ENCODE results near the gene RAD51C. TPM values are rescaled to one million over a fixed set of nuclear protein-coding genes. Genes with fewer than 3 reads are reported as not detected.
A peak's percentile ranks its signal among the peaks of the same experiment; 100 is the strongest.

RAD51C gene
- total and polyA plus RNA-seq, 9 of the 15 experiments (the other 6 are each of a cell fraction or from before 2014, with no cell fraction given), result 93.9 to 341 (median 135) TPM

DNA sequence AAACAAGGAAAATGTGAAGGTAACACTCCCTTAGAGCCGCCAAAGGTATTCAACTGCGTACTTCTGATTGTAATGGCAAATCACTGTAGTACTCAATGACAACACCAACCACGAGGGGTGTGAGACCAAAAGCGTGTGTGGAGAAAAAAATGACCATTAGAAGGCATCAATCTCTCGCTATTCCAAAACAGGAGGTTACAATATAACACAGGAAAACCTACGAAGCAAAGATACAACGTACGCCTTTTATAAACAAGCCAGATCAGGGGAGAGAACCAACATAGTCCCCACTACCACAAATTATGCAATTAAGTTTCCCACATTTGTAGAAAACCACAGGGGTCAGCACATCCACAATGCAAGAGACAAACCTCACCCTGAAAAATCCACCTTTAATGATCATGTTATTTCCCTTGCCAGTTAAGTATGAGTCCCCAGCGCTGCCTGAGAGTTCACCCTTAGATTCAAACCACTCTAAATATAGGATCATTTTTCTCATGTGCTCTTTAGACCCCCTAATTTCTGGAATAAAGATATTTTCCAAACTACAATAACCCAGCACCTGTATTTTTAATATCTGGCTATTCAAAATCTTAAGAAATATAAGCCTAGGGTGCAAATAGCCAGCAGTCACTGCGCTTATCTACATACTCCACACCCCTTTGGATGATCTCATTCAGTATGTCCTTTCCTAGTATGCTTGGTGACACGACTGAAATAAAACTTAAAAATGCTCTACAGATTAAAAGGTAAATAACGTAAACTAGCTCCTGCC lies 13.0 kb upstream of the RAD51C start (continued):
- TF ChIP-seq, protein P1, sequence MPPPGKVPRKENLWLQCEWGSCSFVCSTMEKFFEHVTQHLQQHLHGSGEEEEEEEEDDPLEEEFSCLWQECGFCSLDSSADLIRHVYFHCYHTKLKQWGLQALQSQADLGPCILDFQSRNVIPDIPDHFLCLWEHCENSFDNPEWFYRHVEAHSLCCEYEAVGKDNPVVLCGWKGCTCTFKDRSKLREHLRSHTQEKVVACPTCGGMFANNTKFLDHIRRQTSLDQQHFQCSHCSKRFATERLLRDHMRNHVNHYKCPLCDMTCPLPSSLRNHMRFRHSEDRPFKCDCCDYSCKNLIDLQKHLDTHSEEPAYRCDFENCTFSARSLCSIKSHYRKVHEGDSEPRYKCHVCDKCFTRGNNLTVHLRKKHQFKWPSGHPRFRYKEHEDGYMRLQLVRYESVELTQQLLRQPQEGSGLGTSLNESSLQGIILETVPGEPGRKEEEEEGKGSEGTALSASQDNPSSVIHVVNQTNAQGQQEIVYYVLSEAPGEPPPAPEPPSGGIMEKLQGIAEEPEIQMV (tag; conservative IDR thresholded peaks at IDR 0.05; ENCODE audit: low read depth), result no peak
- TF ChIP-seq, protein P2, sequence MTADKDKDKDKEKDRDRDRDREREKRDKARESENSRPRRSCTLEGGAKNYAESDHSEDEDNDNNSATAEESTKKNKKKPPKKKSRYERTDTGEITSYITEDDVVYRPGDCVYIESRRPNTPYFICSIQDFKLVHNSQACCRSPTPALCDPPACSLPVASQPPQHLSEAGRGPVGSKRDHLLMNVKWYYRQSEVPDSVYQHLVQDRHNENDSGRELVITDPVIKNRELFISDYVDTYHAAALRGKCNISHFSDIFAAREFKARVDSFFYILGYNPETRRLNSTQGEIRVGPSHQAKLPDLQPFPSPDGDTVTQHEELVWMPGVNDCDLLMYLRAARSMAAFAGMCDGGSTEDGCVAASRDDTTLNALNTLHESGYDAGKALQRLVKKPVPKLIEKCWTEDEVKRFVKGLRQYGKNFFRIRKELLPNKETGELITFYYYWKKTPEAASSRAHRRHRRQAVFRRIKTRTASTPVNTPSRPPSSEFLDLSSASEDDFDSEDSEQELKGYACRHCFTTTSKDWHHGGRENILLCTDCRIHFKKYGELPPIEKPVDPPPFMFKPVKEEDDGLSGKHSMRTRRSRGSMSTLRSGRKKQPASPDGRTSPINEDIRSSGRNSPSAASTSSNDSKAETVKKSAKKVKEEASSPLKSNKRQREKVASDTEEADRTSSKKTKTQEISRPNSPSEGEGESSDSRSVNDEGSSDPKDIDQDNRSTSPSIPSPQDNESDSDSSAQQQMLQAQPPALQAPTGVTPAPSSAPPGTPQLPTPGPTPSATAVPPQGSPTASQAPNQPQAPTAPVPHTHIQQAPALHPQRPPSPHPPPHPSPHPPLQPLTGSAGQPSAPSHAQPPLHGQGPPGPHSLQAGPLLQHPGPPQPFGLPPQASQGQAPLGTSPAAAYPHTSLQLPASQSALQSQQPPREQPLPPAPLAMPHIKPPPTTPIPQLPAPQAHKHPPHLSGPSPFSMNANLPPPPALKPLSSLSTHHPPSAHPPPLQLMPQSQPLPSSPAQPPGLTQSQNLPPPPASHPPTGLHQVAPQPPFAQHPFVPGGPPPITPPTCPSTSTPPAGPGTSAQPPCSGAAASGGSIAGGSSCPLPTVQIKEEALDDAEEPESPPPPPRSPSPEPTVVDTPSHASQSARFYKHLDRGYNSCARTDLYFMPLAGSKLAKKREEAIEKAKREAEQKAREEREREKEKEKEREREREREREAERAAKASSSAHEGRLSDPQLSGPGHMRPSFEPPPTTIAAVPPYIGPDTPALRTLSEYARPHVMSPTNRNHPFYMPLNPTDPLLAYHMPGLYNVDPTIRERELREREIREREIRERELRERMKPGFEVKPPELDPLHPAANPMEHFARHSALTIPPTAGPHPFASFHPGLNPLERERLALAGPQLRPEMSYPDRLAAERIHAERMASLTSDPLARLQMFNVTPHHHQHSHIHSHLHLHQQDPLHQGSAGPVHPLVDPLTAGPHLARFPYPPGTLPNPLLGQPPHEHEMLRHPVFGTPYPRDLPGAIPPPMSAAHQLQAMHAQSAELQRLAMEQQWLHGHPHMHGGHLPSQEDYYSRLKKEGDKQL (CRISPR knock-in tag; IDR thresholded peaks at IDR 0.05; ENCODE audit: borderline replicate concordance), result no peak
- TF ChIP-seq, protein P3, sequence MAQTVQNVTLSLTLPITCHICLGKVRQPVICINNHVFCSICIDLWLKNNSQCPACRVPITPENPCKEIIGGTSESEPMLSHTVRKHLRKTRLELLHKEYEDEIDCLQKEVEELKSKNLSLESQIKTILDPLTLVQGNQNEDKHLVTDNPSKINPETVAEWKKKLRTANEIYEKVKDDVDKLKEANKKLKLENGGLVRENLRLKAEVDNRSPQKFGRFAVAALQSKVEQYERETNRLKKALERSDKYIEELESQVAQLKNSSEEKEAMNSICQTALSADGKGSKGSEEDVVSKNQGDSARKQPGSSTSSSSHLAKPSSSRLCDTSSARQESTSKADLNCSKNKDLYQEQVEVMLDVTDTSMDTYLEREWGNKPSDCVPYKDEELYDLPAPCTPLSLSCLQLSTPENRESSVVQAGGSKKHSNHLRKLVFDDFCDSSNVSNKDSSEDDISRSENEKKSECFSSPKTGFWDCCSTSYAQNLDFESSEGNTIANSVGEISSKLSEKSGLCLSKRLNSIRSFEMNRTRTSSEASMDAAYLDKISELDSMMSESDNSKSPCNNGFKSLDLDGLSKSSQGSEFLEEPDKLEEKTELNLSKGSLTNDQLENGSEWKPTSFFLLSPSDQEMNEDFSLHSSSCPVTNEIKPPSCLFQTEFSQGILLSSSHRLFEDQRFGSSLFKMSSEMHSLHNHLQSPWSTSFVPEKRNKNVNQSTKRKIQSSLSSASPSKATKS (CRISPR knock-in tag; IDR thresholded peaks at IDR 0.05), result peak; percentile 98
- TF ChIP-seq MYBL2 (IDR thresholded peaks at IDR 0.05; ENCODE audit: low read depth), result 0 out of 2 replicates have a peak, but pooled peaks have one; percentile 16
- TF ChIP-seq MYBL2 (CRISPR knock-in tag; IDR thresholded peaks at IDR 0.05; ENCODE audit: borderline replicate concordance), result no peak
- TF ChIP-seq RBM14 (IDR thresholded peaks at IDR 0.05; ENCODE audit: borderline replicate concordance, insufficient read depth, low read depth, low read length), result peak; percentile 88; the same call in 1 of the 2 replicates
- no peak for TF ChIP-seq C11orf30 (IDR thresholded peaks at IDR 0.05; ENCODE audit: low read depth)
- TF ChIP-seq MCM2 (IDR thresholded peaks at IDR 0.05; ENCODE audit: low read depth), result no peak
- TF ChIP-seq FOXJ2 (tag; IDR thresholded peaks at IDR 0.05), result peak; percentile 54; the same call in 1 of the 2 replicates
- TF ChIP-seq ETV6 (IDR thresholded peaks at IDR 0.05; ENCODE audit: borderline replicate concordance in 1 of 2, low read depth in 2 of 2, low read length in 1 of 2), result peak; percentile 22 to 91; a peak in 3 of 4 replicates
- TF ChIP-seq ETV6 (CRISPR knock-in tag; IDR thresholded peaks at IDR 0.05; ENCODE audit: borderline replicate concordance), result peak; percentile 89
- TF ChIP-seq, protein P4, sequence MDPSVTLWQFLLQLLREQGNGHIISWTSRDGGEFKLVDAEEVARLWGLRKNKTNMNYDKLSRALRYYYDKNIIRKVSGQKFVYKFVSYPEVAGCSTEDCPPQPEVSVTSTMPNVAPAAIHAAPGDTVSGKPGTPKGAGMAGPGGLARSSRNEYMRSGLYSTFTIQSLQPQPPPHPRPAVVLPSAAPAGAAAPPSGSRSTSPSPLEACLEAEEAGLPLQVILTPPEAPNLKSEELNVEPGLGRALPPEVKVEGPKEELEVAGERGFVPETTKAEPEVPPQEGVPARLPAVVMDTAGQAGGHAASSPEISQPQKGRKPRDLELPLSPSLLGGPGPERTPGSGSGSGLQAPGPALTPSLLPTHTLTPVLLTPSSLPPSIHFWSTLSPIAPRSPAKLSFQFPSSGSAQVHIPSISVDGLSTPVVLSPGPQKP (CRISPR knock-in tag; IDR thresholded peaks at IDR 0.05), result no peak
- TF ChIP-seq TAF7 (tag; IDR thresholded peaks at IDR 0.05), result no peak
- peak; percentile 96 for TF ChIP-seq ATF7 (IDR thresholded peaks at IDR 0.05)
- peak; percentile 83 for TF ChIP-seq HNRNPH1 (optimal IDR thresholded peaks at IDR 0.05; ENCODE audit: low read depth, low read length)
- 0 out of 2 replicates have a peak, but pooled peaks have one; percentile 52 for TF ChIP-seq DIDO1 (tag; IDR thresholded peaks at IDR 0.05; ENCODE audit: low read depth)

Data from K562 (cell line).